ENCODE data around the gene ARL15. TPM values are rescaled to one million over a fixed set of nuclear protein-coding genes. Genes with fewer than 3 reads are reported as not detected.
A peak's percentile ranks its signal among the peaks of the same experiment; 100 is the strongest.

The ARL15 gene
- total and polyA plus RNA-seq, 2 of the 8 experiments (the other 6 are each of a cell fraction or from before 2014, with no cell fraction given) = 9.9 to 21.2 TPM

DNA sequence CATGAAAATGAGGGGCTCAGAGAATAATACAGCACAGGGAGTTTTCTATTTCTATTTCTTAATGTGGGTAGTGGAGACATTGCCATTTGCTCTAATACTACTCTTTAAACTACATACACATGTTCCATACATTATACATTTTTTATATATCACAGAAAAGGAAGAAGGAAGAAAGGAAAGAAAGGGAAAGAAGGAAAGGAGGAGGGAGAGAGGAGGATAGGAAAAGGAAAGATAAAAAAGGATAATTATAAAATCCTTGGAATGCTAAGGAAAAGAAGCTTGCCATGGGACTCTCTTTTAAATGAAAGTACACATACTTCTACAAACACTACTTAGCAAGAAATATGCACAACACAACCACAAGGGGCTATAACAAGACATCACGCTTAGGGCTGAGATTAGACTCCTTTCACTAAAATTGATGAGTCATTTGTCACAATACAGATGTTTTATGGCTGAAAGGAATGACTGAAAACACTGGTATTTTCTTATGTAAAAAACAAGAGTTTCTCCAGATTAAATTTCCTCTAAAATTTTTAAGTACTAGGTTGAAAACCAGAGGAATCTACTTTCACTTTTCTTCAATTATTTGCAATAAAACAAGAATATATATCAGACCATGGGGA is 219.8 kb downstream of the ARL15 start (continued):
- TF ChIP-seq RBBP5 (IDR thresholded peaks at IDR 0.05; ENCODE audit: borderline replicate concordance, low read depth, low read length) (no peak), SIRT6 (IDR thresholded peaks at IDR 0.05; ENCODE audit: low read length) (no peak)
- TF ChIP-seq, protein P1, sequence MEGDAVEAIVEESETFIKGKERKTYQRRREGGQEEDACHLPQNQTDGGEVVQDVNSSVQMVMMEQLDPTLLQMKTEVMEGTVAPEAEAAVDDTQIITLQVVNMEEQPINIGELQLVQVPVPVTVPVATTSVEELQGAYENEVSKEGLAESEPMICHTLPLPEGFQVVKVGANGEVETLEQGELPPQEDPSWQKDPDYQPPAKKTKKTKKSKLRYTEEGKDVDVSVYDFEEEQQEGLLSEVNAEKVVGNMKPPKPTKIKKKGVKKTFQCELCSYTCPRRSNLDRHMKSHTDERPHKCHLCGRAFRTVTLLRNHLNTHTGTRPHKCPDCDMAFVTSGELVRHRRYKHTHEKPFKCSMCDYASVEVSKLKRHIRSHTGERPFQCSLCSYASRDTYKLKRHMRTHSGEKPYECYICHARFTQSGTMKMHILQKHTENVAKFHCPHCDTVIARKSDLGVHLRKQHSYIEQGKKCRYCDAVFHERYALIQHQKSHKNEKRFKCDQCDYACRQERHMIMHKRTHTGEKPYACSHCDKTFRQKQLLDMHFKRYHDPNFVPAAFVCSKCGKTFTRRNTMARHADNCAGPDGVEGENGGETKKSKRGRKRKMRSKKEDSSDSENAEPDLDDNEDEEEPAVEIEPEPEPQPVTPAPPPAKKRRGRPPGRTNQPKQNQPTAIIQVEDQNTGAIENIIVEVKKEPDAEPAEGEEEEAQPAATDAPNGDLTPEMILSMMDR (IDR thresholded peaks at IDR 0.05; ENCODE audit: control extremely low read depth in 1 of 3, insufficient read depth in 1 of 3, low read depth in 1 of 3, low read length in 3 of 3) = peak in 1 of 3 experiments; percentile 7; a peak in 1 of 4 replicates

Measured in H1 (cell line).